GM18505 (cell line): Measurements from ENCODE around the gene WDPCP.
"Not testable (repeated sequence)": the region's sequence is repeated elsewhere in the genome, so short reads cannot be mapped to it uniquely, and the experiment has no call there.

Source experiments
- ATAC-seq: cut with Tn5 transposase; IDR thresholded peaks from one replicate; pipeline ENCODE4 v1.9.1; 2021; ENCODE audit not compliant: unreplicated experiment
- POLR2A ChIP-seq: IDR thresholded peaks from 4 replicates; pipeline ENCODE4 v1.6.1; 2011; ENCODE audit warnings: borderline replicate concordance; ENCODE audit not compliant: insufficient read depth, insufficient read length; ENCODE audit errors: extremely low read depth

WDPCP gene

DNA sequence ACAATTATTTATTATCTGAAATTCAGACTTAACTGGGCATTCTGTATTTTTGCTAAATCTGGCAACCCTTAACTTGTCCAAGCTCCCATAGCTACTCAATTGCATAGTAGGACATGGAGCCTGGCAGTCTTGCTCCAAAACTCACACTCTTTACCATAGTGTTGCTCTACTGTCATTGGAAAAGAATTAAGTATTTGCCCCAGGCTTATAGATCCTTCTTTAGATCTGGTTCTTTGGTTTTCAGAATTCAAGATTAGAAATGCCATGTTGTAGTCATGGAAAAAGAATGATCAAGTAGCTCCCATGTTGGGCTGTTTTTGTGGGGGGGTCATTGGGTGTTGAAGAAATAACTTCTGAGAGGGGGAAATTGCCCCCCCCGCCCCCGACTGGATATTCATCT lies 240.9 kb downstream of the WDPCP start:
- ATAC-seq, result no peak
- TF ChIP-seq POLR2A, result no peak

DNA sequence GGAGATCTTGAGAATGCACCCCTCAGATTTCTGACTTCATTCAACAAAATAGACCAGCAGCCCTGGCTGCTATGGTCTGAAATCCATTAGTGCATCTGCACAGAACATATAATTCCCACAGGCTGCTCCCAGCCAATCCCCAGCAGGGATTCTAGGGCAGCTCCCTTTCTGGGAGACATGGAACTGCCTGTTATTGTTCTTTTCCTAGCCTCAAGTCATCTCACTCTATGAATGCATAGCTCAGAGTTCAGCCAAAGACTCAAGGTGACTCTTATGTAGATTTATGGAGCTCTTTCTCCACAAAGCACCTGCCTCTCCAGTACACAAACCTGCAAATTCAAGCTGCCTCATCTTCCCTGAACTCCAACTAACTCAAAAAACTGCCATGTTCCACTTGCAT lies 241.9 kb downstream of the WDPCP start:
- ATAC-seq, result no peak

DNA sequence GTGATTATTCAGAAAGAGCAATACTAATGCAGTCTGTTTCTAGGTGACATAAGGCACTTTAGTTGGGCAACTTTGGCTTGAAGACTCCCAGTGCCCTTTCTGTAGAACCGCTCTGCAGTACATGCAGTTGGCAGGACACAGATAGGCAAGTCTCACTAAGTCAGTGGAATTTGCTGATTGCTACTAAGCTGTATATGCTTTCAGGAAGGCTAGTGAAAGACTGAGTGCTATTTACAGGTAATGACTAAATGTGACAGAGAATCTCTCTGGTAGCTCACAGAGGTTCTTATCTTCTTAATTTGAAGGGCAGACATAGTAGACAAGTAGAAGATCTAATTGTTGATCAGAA lies 243.0 kb downstream of the WDPCP start:
- TF ChIP-seq POLR2A, result no peak
- ATAC-seq, result no peak

More for the DNA sequence above, 241.9 kb downstream of the WDPCP start:
- no peak for TF ChIP-seq POLR2A

DNA sequence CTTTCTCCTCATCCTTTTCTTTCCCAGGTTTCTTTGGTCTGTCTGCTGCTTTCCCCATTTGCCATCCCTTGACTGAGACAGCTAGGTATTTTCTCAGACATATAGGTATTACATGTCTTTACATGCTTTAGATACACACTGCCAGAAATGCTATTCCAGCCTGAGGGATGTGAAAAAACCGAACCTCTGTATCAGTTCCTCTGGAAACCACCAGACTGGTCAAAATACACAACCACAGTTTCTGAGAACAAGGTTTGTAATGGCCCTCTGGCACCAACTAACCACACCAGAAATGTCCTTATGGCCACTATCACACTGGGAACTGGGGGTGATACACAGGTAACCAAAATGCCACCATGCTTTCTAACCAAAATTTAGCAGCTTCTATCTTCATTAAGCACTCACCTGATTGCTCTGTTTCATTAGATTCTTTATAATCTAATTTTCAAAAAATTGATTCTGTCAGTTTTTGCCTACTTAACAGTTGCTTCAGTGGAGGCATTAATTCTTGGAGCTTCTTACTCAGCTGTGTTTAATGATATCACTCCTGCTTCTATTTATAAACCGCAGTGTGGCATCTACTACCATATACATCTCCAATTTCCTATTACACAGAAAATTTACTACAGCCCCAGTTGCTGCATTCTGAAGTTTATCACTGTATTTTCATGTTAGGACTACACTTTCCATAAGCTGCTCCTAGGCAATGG lies 243.5 kb downstream of the WDPCP start:
- no peak for TF ChIP-seq POLR2A
- no peak for ATAC-seq

DNA sequence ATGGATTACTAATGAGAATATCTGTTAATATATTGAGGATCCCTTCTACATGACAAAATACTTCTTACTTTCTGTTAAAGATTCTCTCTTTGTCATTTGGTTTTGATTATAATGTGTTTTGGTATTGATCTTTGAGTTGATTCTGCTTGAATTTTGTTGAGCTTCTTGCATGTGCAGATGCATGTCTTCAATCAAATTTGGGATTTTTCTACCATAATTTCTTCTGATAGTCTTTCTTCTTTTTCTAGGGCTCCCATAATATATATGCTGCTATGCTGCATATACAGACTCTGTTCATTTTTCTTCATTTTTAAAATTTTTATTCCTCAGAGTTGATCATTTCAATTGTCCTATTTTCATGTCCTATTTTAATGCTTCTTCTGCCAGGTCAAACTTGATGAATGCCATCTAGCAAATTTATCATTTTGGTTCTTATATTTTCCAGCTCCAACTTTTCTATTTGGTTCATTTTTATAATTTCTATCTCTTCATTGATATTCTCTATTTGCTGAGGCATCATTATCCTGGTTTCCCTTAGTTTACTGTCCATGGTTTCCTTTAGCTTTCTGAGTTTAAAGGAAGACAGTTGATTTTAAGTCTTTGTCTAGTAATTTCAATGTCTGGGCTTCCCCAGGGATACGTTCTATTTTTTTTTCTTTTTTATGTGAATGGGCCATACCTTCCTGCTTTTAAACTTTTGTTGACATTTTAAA lies 244.7 kb downstream of the WDPCP start:
- TF ChIP-seq POLR2A, result no peak
- no peak for ATAC-seq

DNA sequence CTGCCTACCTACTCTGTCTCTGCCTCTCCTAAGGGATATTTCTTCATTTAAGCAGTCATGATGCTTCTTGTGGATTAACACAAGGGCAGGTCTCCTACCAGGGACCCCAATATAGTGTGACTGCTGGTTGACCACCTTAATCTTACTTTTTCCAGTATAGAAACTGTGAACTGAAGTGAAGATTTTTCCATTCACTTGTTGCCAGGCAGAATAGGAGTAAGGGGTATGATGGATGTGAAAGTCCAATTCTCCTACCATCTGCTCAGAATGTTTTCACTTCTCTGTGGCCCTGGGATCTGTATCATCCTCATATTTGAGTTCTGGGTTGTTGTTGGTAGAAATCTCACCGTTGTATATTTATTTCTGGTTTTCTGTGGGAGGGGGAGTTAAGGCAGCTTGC lies 247.8 kb downstream of the WDPCP start:
- ATAC-seq, result no peak
- TF ChIP-seq POLR2A, result no peak

DNA sequence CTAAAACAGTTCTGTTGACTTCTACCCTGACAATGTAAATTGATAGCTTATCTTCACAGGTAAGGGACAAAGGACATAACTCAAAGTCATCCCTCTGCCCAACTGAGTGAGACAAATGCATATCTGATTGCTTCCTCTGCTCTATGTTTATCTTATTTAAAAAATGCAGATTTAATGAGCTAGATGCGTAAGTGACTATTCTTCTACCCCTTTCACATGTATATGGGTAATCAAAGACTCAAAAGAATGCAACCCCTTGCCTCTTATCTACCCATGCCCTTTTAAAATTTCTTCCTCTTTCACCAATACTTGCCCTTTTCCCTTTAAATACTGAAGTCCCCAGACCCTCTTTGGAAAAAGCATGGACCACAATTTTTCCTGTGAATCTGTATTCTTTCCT lies 253.4 kb downstream of the WDPCP start:
- ATAC-seq, result no peak
- TF ChIP-seq POLR2A, result no peak

DNA sequence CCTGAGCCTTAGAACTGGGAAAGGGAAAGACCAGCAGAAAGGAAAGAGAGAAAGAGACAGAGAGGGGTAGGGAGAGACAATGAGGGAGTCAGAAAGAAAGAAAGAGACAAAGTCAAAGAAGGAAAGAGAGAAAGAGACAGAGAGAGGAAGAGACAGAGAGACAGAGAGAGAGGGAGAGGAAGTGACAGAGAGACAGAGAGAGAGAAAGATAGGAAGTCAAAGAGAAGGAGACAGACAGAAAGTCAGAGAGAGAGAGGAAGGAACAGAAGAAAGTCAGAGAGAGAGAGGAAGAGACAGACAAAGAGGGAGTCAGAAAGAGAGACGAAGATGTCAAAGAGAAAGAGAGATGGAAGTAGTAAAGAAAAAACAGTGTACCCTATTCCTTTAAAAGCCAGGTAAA lies 261.8 kb downstream of the WDPCP start:
- no peak for ATAC-seq

DNA sequence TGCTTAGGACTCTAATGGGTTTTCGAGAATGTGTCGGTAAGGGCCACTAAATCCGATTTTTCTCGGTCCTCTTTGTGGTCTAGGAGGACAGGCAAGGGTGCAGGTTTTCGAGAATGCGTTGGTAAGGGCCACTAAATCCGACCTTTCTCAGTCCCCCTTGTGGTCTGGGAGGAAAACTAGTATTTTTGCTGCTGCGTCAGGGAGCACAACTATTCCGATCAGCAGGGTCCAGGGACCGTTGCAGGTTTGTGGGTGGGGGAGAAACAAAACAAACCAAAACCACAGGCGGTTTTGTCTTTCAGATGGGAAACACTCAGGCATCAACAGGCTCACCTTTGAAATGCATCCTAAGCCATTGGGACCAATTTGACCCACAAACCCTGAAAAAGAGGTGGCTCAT lies 264.6 kb downstream of the WDPCP start:
- not testable (repeated sequence) for ATAC-seq

More for the DNA sequence above, 261.8 kb downstream of the WDPCP start:
- no peak for TF ChIP-seq POLR2A

DNA sequence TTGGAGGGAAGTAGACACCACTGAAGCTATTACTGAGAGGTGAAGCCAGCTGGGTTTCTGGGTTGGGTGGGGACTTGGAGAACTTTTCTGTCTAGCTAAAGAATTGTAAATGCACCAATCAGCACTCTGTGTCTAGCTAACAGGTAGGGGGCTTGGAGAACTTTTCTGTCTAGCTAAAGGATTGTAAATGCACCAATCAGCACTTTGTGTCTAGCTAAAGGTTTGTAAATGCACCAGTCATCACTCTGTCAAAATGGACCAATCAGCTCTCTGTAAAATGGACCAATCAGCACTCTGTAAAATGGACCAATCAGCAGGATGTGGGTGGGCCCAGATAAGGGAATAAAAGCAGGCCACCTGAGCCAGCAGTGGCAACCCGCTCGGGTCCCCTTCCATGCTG lies 266.3 kb downstream of the WDPCP start:
- ATAC-seq, result not testable (repeated sequence)

DNA sequence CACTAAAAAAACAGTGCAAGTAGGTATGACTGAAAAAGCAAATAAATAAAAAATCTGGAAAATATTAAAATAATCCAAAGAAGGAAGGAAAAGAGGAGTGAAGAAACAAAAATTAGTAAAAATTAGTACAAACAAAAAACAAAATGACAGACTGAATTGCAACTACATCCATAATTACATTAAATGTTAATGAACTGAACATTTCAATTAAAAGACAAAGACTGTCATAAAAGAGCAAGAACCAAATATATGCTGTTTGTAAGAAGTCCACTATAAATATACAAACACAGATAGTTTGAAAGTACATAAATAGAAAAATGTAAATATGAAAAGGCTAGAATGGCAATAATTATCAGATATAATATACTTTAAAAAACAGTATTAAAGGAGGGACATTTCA lies 267.6 kb downstream of the WDPCP start:
- ATAC-seq, result no peak
- no peak for TF ChIP-seq POLR2A

DNA sequence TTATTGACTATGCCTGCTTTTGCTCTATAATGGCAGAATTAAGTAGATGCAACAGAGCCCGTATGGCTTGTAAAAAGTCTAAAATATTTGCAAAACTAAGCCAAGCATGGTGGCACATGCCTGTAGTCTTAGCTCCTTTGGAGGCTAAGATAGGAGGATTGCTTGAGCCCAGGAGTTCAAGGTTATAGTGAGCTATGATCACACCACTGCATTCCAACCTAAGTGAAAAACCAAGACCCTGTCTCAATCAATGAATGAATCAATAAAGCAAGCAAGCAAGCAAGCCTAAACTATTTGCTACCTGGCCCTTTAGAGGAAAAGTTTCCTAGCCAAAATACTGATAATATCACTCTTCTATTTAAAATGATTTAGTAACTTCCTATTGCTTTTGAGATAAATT lies 277.7 kb downstream of the WDPCP start:
- TF ChIP-seq POLR2A, result no peak
- ATAC-seq, result no peak

DNA sequence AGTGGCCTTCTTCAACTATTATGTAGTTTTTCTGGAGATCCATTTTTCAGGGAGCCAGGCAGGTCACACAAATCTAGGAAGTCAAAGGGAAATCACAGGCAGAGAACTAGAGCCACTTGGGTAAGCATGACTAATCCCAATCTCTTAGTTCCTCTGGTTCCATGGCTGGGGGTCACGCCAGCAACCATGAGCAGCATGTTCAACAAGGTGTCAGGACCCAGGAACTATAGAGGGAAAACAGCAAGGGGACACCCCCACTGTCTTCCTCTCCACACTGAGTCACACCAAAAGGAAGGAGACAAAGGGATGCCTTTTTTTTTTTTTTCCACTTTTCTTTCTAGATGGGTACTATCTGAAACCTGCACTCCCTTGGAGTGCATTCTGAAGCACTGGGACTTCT lies 286.8 kb downstream of the WDPCP start:
- ATAC-seq, result no peak
- TF ChIP-seq POLR2A, result no peak

DNA sequence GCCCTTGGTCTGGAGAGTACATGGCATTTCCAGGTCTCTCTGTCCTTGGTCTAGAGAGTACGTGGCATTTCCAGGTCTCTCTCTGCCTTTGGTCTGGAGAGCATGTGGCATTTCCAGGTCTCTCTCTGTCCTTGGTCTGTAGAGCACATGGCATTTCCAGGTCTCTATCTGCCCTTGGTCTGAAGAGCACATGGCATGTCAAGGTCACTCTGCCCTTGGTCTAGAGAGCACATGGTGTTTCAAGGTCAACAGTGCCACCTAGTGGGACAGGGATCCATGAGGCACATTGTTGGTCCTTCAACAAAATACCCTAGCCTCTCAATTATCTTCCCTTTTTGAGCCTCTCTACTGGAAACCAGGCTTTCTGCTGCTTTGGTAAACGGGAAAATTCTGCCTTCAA lies 287.4 kb downstream of the WDPCP start:
- no peak for ATAC-seq

DNA sequence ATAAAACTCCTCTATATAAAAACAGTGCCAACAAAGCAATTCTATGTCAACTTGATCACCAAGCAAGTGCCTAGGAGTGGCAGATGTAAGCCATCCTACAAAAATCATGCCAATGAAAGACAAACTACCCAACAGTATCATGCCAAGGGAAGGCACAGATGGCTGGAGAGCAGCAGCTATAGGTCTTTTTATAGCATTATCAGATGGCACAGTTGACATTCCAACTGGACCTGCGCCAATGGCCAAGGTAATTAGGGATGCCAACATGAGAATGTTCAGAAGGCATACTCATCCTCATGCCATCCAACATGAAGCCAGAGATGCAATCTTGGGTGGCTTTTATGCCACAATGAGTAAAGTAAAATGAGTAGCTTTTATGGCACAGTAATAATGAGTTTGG lies 300.3 kb downstream of the WDPCP start:
- TF ChIP-seq POLR2A, result no peak
- ATAC-seq, result no peak

More for the DNA sequence above, 287.4 kb downstream of the WDPCP start:
- no peak for TF ChIP-seq POLR2A

DNA sequence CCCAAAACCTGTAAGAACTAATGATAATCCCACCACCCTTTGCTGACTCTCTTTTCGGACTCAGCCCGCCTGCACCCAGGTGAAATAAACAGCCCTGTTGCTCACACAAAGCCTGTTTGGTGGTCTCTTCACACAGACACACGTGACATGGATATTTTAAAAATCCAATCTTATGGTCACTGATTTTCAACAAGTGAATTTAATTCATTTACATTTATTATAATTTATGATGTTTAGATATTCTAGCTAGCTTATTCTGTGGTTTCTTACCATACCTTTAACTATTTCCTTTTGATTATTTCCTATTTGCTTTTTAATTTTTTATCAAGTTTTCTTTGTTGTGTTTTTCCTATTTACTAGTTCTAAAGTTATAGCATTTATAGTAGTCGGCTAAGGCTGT lies 301.8 kb downstream of the WDPCP start:
- ATAC-seq, result not testable (repeated sequence)
